BJ (cell line): ENCODE data around the gene MBTPS2. TPM values are rescaled to one million over a fixed set of nuclear protein-coding genes. Genes with fewer than 3 reads are reported as not detected.

Source experiments
- CTCF ChIA-PET: fragments of 350-600 bp; formaldehyde crosslinking; extraction: SDS; loops from one replicate; lab custom pipeline; 2021; ENCODE audit warnings: antibody characterized with exemption, inconsistent platforms; lab: Yijun Ruan, JAX
- POLR2A ChIA-PET: fragments of 300-600 bp; sonication (Branson Sonifier 250); formaldehyde crosslinking; extraction: SDS; loops from one replicate; lab custom pipeline; 2021; ENCODE audit warnings: antibody characterized with exemption; lab: Charles Lee
- DNase-seq: peaks from one replicate; pipeline ENCODE4 v3.0.0-alpha.2; 2011; ENCODE audit warnings: low read depth
- H3K27me3 ChIP-seq: 2 replicates; pipeline ENCODE4 v1.6.0; 2011; ENCODE audit warnings: low read length; ENCODE audit not compliant: control insufficient read depth, insufficient read depth
- H3K36me3 ChIP-seq: 2 replicates; pipeline ENCODE4 v1.5.1; 2011; ENCODE audit warnings: low read length; ENCODE audit not compliant: control insufficient read depth, insufficient read depth
- H3K4me3 ChIP-seq: 2 replicates; pipeline ENCODE4 v1.5.1; 2011; ENCODE audit warnings: low read depth, mild to moderate bottlenecking, control low read depth, low read length
- CTCF ChIP-seq: IDR thresholded peaks from 2 replicates; pipeline ENCODE4 v1.5.1; 2011; ENCODE audit warnings: low read depth, mild to moderate bottlenecking, control low read depth, inconsistent platforms, low read length, moderate library complexity; ENCODE audit not compliant: insufficient read depth
- polyA minus RNA-seq: library from RNA; depleted of rRNA, polyadenylated mRNA; stranded (reverse); fragments of >200 nt; gene quantifications from 2 replicates; pipeline ENCODE4 v1.2.3, GENCODE V29; 2011; rRNA and poly(A)+ RNA removed
- polyA plus RNA-seq: library from polyadenylated mRNA; depleted of rRNA; stranded (reverse); fragments of >200 nt; gene quantifications from 2 replicates; pipeline ENCODE4 v1.2.3, GENCODE V29; 2011; rRNA removed

The MBTPS2 gene
- 14.6 and 27.3 TPM in 2 replicates for polyA plus RNA-seq
- polyA minus RNA-seq = 16.7 and 21.5 TPM in 2 replicates

DNA sequence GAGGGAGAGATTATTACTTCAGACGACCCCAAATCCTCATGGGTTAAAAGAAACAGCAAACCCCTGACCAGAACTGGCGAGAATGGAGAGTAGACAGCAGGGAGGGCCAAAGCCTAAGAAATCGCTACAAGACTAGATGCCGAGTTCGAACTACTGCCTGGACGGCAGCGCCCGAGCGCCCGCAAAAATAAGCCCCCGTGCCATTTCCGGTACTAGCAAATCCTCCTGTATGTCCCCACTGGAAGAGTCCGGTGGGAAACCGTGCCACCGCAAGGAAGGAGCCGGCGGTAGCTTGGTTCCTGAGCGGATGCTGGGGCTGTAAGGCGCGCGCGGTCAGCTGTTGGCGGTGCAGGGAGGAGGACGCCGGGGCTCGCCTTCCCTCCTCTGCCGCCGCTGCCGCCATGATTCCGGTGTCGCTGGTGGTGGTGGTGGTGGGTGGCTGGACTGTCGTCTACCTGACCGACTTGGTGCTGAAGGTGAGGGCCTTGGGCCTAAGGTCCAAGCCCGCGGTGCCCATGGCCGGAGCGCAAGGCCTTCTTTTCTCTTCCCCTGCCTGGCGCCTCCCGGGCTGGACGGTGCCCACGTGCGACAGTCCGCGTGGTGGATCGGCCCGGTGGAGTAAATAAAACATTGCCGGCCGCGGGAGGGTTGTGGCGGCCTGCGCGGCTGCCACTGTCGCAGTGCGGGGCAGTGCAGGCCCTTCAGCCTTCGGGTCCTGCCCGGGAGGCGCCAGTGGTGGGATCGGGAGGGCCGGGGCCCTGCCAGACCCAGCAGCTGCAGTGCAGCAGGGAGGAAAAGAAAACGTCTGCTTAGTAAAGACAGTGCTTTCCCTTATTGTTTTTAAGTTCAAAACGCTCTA lies at the start of gene MBTPS2:
Gene MBTPS2 (plus strand): TSS at position 284 of the 859 bp plus-strand sequence. CDS start 118 bp downstream, at position 402.
- no peaks in the 10 kb centered on the region for H3K36me3 ChIP-seq
- no peaks in the 10 kb centered on the region for H3K27me3 ChIP-seq
- peak within 1 kb of the TSS; percentile 79 for H3K4me3 ChIP-seq
- ChIA-PET CTCF (interaction anchor here (2.8 kb wide), 1 partner anchor 136 kb away, joined by 12 read pairs; no protein-coding TSS in a partner anchor), POLR2A (interaction anchor here (0.7 kb wide), 1 partner anchor 1699 kb away, joined by 3 read pairs; no protein-coding TSS in a partner anchor)
- peak; percentile 31 for DNase-seq
- TF ChIP-seq CTCF = 0 out of 2 replicates have a peak, but pooled peaks have one; percentile 13

GRCh38 chrX:21798677-21799219 lies 40.7 kb upstream of the MBTPS2 start:
- CTCF ChIA-PET = no interaction called here

DNA sequence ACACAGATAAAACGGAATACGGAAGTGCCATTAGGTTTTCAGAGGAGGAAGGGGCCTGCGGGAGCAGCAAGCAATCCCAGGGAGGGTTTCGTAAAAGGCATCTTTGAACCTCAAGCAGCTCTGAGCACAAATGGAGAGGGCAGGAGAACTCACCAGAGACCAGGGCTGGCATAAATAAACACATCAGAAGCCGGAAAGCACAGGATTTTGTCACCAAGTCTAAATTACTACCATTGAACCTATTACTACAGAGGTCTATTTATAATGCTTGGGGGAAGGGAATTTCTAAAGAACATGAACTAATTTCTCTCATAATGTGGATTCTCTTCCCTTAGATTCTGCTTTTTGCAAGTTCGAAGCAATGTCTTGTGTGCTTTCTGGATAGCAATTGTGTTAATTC lies 39.6 kb upstream of the MBTPS2 start:
- CTCF ChIA-PET = no interaction called here
- H3K36me3 ChIP-seq = no peaks in the 10 kb centered on the region
- H3K27me3 ChIP-seq = no peaks in the 10 kb centered on the region
- no peak for TF ChIP-seq CTCF
- POLR2A ChIA-PET = no interaction called here
- H3K4me3 ChIP-seq = no peak overlapping the region
- DNase-seq = no peak

More at GRCh38 chrX:21798677-21799219, 40.7 kb upstream of the MBTPS2 start:
- DNase-seq = no peak
- H3K27me3 ChIP-seq = no peaks in the 10 kb centered on the region
- POLR2A ChIA-PET = no interaction called here
- H3K36me3 ChIP-seq = no peaks in the 10 kb centered on the region
- TF ChIP-seq CTCF = no peak
- no peak overlapping the region for H3K4me3 ChIP-seq

DNA sequence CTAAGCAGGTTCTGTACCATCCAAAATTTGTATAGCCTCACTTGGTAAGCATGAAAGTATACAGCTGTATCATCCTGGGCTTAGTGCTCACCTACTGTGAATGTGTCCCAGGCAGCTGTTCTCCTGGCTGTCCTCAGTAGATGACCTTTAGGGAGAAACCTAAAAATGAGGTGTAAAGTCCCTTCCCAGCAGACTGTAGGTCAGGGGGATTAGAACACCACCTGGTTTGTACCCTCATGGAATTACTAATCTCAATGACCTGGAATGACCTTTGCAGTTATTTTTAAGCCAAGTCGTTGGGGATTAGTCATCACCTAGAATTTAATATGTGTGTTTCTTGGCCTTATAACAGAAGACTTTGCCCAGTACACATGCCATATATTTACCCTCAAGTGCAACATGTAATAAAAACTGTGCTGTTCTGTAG lies 39.1 kb upstream of the MBTPS2 start:
- Histone ChIP-seq H3K27me3 (no peaks in the 10 kb centered on the region), H3K36me3 (no peaks in the 10 kb centered on the region), H3K4me3 (no peak overlapping the region)
- DNase-seq = no peak
- no peak for TF ChIP-seq CTCF
- POLR2A ChIA-PET = no interaction called here
- CTCF ChIA-PET = no interaction called here

GRCh38 chrX:21802054-21802670 lies 37.3 kb upstream of the MBTPS2 start:
- no peaks in the 10 kb centered on the region for H3K27me3 ChIP-seq
- H3K36me3 ChIP-seq = no peaks in the 10 kb centered on the region
- no peak for DNase-seq
- H3K4me3 ChIP-seq = no peak overlapping the region
- ChIA-PET CTCF (no interaction called here), POLR2A (no interaction called here)
- no peak for TF ChIP-seq CTCF
